ENCODE measurements around the gene CBX4.

GRCh38 chr17:79826204-79826680 is 13.0 kb downstream of the CBX4 start:
- no peak for TF ChIP-seq HMGXB4 (CRISPR knock-in tag; IDR thresholded peaks at IDR 0.05)
- TF ChIP-seq ZNF317 (CRISPR knock-in tag; IDR thresholded peaks at IDR 0.05; ENCODE audit: borderline replicate concordance, low read depth): no peak
- no peak for TF ChIP-seq CTCF (IDR thresholded peaks at IDR 0.05)
- no peak for TF ChIP-seq USF1 (CRISPR knock-in tag; IDR thresholded peaks at IDR 0.05)
- TF ChIP-seq E2F5 (CRISPR knock-in tag; IDR thresholded peaks at IDR 0.05): no peak
- no peak for TF ChIP-seq ELF4 (CRISPR knock-in tag; IDR thresholded peaks at IDR 0.05; ENCODE audit: low read depth)
- TF ChIP-seq E2F1 (CRISPR knock-in tag; IDR thresholded peaks at IDR 0.05): no peak
- TF ChIP-seq ZNF232 (CRISPR knock-in tag; IDR thresholded peaks at IDR 0.05): no peak
- no peak for TF ChIP-seq USF2 (CRISPR knock-in tag; IDR thresholded peaks at IDR 0.05)
- TF ChIP-seq ESRRA (CRISPR knock-in tag; IDR thresholded peaks at IDR 0.05; ENCODE audit: borderline replicate concordance): no peak
- TF ChIP-seq TEAD4 (CRISPR knock-in tag; IDR thresholded peaks at IDR 0.05): no peak
- no peak for TF ChIP-seq CREB1 (CRISPR knock-in tag; IDR thresholded peaks at IDR 0.05)

Measured in WTC11 (cell line).